ENCODE results near the gene DIO3. TPM values are rescaled to one million over a fixed set of nuclear protein-coding genes. Genes with fewer than 3 reads are reported as not detected.

DIO3 gene
- total and polyA plus RNA-seq, 2 of the 4 experiments (the other 2 are of a cell fraction): not detected

DNA sequence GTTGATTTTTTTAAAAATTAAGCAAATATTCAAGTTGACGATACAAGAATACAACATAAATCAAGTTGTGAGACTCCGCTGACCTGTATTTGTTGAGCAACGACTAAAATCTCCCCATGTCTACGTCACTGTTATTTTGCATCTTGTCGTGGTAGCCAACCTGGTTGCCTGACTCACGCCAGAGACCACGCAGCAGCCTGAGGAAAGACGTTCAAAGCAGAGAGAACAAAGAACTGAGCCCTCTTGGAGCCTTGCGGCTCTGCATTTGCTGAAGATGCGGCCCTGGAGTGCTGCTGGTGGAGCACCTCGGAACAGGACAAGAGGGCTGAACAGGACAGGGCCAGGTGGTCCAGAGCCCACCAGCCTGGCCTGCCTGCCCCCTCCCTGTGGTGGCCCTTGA lies 21.4 kb upstream of the DIO3 start:
- ChIA-PET POLR2A (ENCODE audit: unreplicated experiment) (no interaction called here), CTCF (no interaction called here)
- no peaks in the 10 kb centered on the region for H3K36me3 ChIP-seq (ENCODE audit: control insufficient read depth, insufficient read depth, low read length)
- H3K27me3 ChIP-seq (ENCODE audit: control insufficient read depth, insufficient read depth, low read length): peaks cover 17% of the 10 kb centered on the region; the same call in 1 of the 2 replicates
- H3K4ac ChIP-seq (ENCODE audit: low read depth, low read length): no peak overlapping the region
- no peak overlapping the region for H2AK5ac ChIP-seq (ENCODE audit: low read depth, low read length)
- H3K4me1 ChIP-seq (ENCODE audit: control insufficient read depth, insufficient read depth, low read length): no peaks in the 10 kb centered on the region
- no peak overlapping the region for H4K8ac ChIP-seq (ENCODE audit: low read depth in 2 of 2, low read length in 2 of 2)
- dilution Hi-C loops (cut with HindIII; ENCODE audit: low sequenced_read_pairs, unreplicated experiment) (no loop called here), intact Hi-C loops (cut with micrococcal nuclease) (no loop called here), in situ Hi-C loops (cut with MboI; ENCODE audit: low sequenced_read_pairs) (no loop called here)
- H3K9me1 ChIP-seq (ENCODE audit: insufficient read depth, low read length): no peaks in the 10 kb centered on the region
- H2AFZ ChIP-seq (replicated peaks; ENCODE audit: low read length, poor library complexity): no peak overlapping the region
- no TSS peak for BruUV-seq (replicated peaks)
- H2BK5ac ChIP-seq (ENCODE audit: low read depth, low read length, poor library complexity, severe bottlenecking): no peak overlapping the region
- H3K4me3 ChIP-seq (ENCODE audit: insufficient read depth, low read depth, low read length): no peak overlapping the region
- H4K91ac ChIP-seq (ENCODE audit: insufficient read depth, low read depth, low read length): no peak overlapping the region
- TF ChIP-seq MXI1 (IDR thresholded peaks at IDR 0.05; ENCODE audit: borderline replicate concordance, low read depth, low read length) (no peak), POLR2A (IDR thresholded peaks at IDR 0.05; ENCODE audit: low read depth, low read length) (no peak), CHD1 (IDR thresholded peaks at IDR 0.05; ENCODE audit: low read depth, low read length) (no peak), RFX5 (IDR thresholded peaks at IDR 0.05; ENCODE audit: low read depth, low read length) (no peak), CEBPB (IDR thresholded peaks at IDR 0.05; ENCODE audit: low read depth, low read length) (no peak), BHLHE40 (IDR thresholded peaks at IDR 0.05; ENCODE audit: low read depth, low read length) (no peak), RCOR1 (IDR thresholded peaks at IDR 0.05; ENCODE audit: insufficient replicate concordance, low read length) (no peak), NFE2L2 (IDR thresholded peaks at IDR 0.05; ENCODE audit: low read depth, low read length) (no peak), MAFK (IDR thresholded peaks at IDR 0.05; ENCODE audit: low read depth, low read length) (no peak), FOS (IDR thresholded peaks at IDR 0.05; ENCODE audit: low read depth, low read length) (no peak)
- TF ChIP-seq, protein P1, sequence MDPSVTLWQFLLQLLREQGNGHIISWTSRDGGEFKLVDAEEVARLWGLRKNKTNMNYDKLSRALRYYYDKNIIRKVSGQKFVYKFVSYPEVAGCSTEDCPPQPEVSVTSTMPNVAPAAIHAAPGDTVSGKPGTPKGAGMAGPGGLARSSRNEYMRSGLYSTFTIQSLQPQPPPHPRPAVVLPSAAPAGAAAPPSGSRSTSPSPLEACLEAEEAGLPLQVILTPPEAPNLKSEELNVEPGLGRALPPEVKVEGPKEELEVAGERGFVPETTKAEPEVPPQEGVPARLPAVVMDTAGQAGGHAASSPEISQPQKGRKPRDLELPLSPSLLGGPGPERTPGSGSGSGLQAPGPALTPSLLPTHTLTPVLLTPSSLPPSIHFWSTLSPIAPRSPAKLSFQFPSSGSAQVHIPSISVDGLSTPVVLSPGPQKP (IDR thresholded peaks at IDR 0.05; ENCODE audit: borderline replicate concordance, low read depth, low read length): no peak
- TF ChIP-seq, protein P2, sequence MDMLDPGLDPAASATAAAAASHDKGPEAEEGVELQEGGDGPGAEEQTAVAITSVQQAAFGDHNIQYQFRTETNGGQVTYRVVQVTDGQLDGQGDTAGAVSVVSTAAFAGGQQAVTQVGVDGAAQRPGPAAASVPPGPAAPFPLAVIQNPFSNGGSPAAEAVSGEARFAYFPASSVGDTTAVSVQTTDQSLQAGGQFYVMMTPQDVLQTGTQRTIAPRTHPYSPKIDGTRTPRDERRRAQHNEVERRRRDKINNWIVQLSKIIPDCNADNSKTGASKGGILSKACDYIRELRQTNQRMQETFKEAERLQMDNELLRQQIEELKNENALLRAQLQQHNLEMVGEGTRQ (IDR thresholded peaks at IDR 0.05; ENCODE audit: low read depth, low read length): no peak
- TF ChIP-seq, protein P3, sequence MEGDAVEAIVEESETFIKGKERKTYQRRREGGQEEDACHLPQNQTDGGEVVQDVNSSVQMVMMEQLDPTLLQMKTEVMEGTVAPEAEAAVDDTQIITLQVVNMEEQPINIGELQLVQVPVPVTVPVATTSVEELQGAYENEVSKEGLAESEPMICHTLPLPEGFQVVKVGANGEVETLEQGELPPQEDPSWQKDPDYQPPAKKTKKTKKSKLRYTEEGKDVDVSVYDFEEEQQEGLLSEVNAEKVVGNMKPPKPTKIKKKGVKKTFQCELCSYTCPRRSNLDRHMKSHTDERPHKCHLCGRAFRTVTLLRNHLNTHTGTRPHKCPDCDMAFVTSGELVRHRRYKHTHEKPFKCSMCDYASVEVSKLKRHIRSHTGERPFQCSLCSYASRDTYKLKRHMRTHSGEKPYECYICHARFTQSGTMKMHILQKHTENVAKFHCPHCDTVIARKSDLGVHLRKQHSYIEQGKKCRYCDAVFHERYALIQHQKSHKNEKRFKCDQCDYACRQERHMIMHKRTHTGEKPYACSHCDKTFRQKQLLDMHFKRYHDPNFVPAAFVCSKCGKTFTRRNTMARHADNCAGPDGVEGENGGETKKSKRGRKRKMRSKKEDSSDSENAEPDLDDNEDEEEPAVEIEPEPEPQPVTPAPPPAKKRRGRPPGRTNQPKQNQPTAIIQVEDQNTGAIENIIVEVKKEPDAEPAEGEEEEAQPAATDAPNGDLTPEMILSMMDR (conservative IDR thresholded peaks at IDR 0.05; ENCODE audit: low read depth, low read length): no peak
- no peak overlapping the region for H3K27ac ChIP-seq (ENCODE audit: insufficient read depth, low read length)
- H3K79me1 ChIP-seq (ENCODE audit: low read depth in 1 of 2, low read length in 2 of 2): no peaks in the 10 kb centered on the region
- H3K9ac ChIP-seq (ENCODE audit: low read depth, low read length): no peak overlapping the region
- no peak for DNase-seq
- H3K56ac ChIP-seq (ENCODE audit: extremely low read depth, insufficient read depth, low read length): no peak overlapping the region
- peak overlapping the region; percentile 33 for H2AK9ac ChIP-seq (replicated peaks; ENCODE audit: low read depth, low read length, poor library complexity)
- no peak overlapping the region for H2BK20ac ChIP-seq (ENCODE audit: low read depth, low read length)
- no peak for ATAC-seq (ENCODE audit: low read depth)
- H4K20me1 ChIP-seq (ENCODE audit: insufficient read depth, low read length): no peaks in the 10 kb centered on the region
- H4K5ac ChIP-seq (ENCODE audit: low read depth, low read length): no peak overlapping the region
- 71% methylated on average over 8 of the region's 11 CpGs; no CpG with 5 or more reads in 1 of the 2 experiments for WGBS, 2 experiments (ENCODE audit: extremely low coverage in 2 of 2, insufficient read length in 1 of 2)
- peaks cover 6% of the 10 kb centered on the region for H3K9me3 ChIP-seq (ENCODE audit: control insufficient read depth, insufficient read depth, low read length)
- H2BK120ac ChIP-seq (ENCODE audit: low read depth, low read length): no peak overlapping the region
- no peak overlapping the region for H3K14ac ChIP-seq (replicated peaks; ENCODE audit: low read depth, low read length)
- H3K4me2 ChIP-seq (ENCODE audit: low read depth, low read length): no peak overlapping the region
- H3K18ac ChIP-seq (ENCODE audit: low read depth, low read length): no peak overlapping the region
- no peak overlapping the region for H3K23ac ChIP-seq (ENCODE audit: low read depth, low read length)
- H2BK15ac ChIP-seq (ENCODE audit: low read depth, low read length): no peak overlapping the region

All from IMR-90 (cell line).